GM23338 (cell line): ENCODE results near the gene ASAP2. TPM values are rescaled to one million over a fixed set of nuclear protein-coding genes. Genes with fewer than 3 reads are reported as not detected.
A peak's percentile ranks its signal among the peaks of the same experiment; 100 is the strongest.

ENCODE experiments used
- ATAC-seq: fragments of 200-7000 bp; cut with Tn5 transposase; 3 replicates; pipeline ENCODE4 v1.9.1; 2020
- DNase-seq: peaks from one replicate; pipeline ENCODE4 v3.0.0-alpha.2; 2015; ENCODE audit warnings: low spot score
- H2AFZ ChIP-seq: fragments of 200-600 bp; sonication (generic); 2 replicates; pipeline ENCODE4 v1.8.0; 2016; ENCODE audit warnings: antibody characterized with exemption, mild to moderate bottlenecking, moderate library complexity
- H3F3A ChIP-seq: fragments of 200-600 bp; sonication (generic); replicated peaks from 2 replicates; pipeline ENCODE4 v1.8.0; 2017; ENCODE audit warnings: antibody characterized with exemption, mixed run types, low read depth
- H3K27ac ChIP-seq: fragments of 200-600 bp; sonication (generic); 2 replicates; pipeline ENCODE4 v1.6.1; 2016; ENCODE audit warnings: low read depth
- H3K27me3 ChIP-seq: fragments of 200-600 bp; sonication (generic); 2 replicates; pipeline ENCODE4 v1.8.0; 2016; ENCODE audit warnings: mild to moderate bottlenecking, mixed run types, moderate library complexity; ENCODE audit not compliant: insufficient read depth
- H3K36me3 ChIP-seq: fragments of 200-600 bp; sonication (generic); 2 replicates; pipeline ENCODE4 v1.8.0; 2016; ENCODE audit warnings: mild to moderate bottlenecking; ENCODE audit not compliant: insufficient read depth
- H3K4me1 ChIP-seq: fragments of 200-600 bp; sonication (generic); 2 replicates; pipeline ENCODE4 v1.8.0; 2016; ENCODE audit warnings: mild to moderate bottlenecking, moderate library complexity; ENCODE audit not compliant: insufficient read depth
- H3K4me2 ChIP-seq: fragments of 200-600 bp; sonication (generic); 2 replicates; pipeline ENCODE4 v1.7.1; 2017; ENCODE audit warnings: mixed run types
- H3K4me3 ChIP-seq: fragments of 200-600 bp; sonication (generic); 2 replicates; pipeline ENCODE4 v1.6.1; 2016; ENCODE audit warnings: mixed run types
- H3K79me2 ChIP-seq: fragments of 200-600 bp; sonication (generic); replicated peaks from 2 replicates; pipeline ENCODE4 v1.8.0; 2017; ENCODE audit warnings: mild to moderate bottlenecking; ENCODE audit not compliant: insufficient read depth
- H3K9me2 ChIP-seq: fragments of 200-600 bp; sonication (generic); 2 replicates; pipeline ENCODE4 v1.8.0; 2017; ENCODE audit not compliant: insufficient read depth
- H4K20me1 ChIP-seq: fragments of 200-600 bp; sonication (generic); replicated peaks from 2 replicates; pipeline ENCODE4 v1.8.0; 2017; ENCODE audit warnings: mild to moderate bottlenecking; ENCODE audit not compliant: insufficient read depth
- H3K27ac Mint-ChIP-seq: 2 replicates; pipeline ENCODE4 v1.8.0; 2020; ENCODE audit warnings: inconsistent platforms, mild to moderate bottlenecking, moderate library complexity, mixed read lengths
- H3K27me3 Mint-ChIP-seq: 3 replicates; pipeline ENCODE4 v1.8.0; 2022; ENCODE audit warnings: low read depth, mild to moderate bottlenecking, moderate library complexity, mixed read lengths, inconsistent platforms; ENCODE audit not compliant: insufficient read depth, poor library complexity
- H3K36me3 Mint-ChIP-seq: 3 replicates; pipeline ENCODE4 v1.8.0; 2021; ENCODE audit warnings: low read depth, mild to moderate bottlenecking, inconsistent platforms, moderate library complexity, mixed read lengths
- H3K4me1 Mint-ChIP-seq: 3 replicates; pipeline ENCODE4 v1.8.0; 2020; ENCODE audit warnings: mild to moderate bottlenecking, inconsistent platforms, mixed read lengths
- H3K4me3 Mint-ChIP-seq: 3 replicates; pipeline ENCODE4 v1.8.0; 2021; ENCODE audit warnings: moderate library complexity, mild to moderate bottlenecking, inconsistent platforms, mixed read lengths
- H3K9me3 Mint-ChIP-seq: 3 replicates; pipeline ENCODE4 v1.8.0; 2020; ENCODE audit warnings: moderate library complexity, mild to moderate bottlenecking, inconsistent platforms, mixed read lengths
- CREB1 ChIP-seq: fragments of 250-450 bp; sonication (Bioruptor Pico); IDR thresholded peaks from 2 replicates; pipeline ENCODE4 v1.5.0; 2020; ENCODE audit warnings: low read depth, mild to moderate bottlenecking, moderate library complexity
- CTCF ChIP-seq, 2 experiments: fragments of 200-600 bp in 1 of 2; sonication (generic) in 1 of 2; conservative IDR thresholded peaks; 2 replicates each; pipeline versions ENCODE4 v1.5.1 to v1.6.1; 2016 to 2017; ENCODE audit warnings: antibody characterized with exemption in 2 of 2, low read depth in 2 of 2, mild to moderate bottlenecking in 2 of 2, moderate library complexity in 1 of 2
- ETS1 ChIP-seq: IDR thresholded peaks from 2 replicates; pipeline ENCODE4 v1.6.1; 2016; ENCODE audit warnings: antibody characterized with exemption
- EZH2phosphoT487 ChIP-seq: fragments of 200-600 bp; sonication (generic); IDR thresholded peaks from one replicate; pipeline ENCODE4 v1.8.1; 2018; ENCODE audit warnings: antibody characterized with exemption; ENCODE audit not compliant: unreplicated experiment
- JUNB ChIP-seq: IDR thresholded peaks from one replicate; pipeline ENCODE4 v1.6.1; 2016; ENCODE audit warnings: antibody characterized with exemption; ENCODE audit not compliant: unreplicated experiment
- NANOG ChIP-seq: IDR thresholded peaks from 2 replicates; pipeline ENCODE4 v1.6.1; 2016; ENCODE audit warnings: antibody characterized with exemption, borderline replicate concordance
- POLR2AphosphoS5 ChIP-seq: IDR thresholded peaks from 2 replicates; pipeline ENCODE4 v1.6.1; 2016; ENCODE audit warnings: antibody characterized with exemption, low read depth
- STAT1 ChIP-seq: IDR thresholded peaks from one replicate; pipeline ENCODE4 v1.6.1; 2016; ENCODE audit warnings: antibody characterized with exemption; ENCODE audit not compliant: unreplicated experiment
- ZNF114 ChIP-seq: fragments of 250-450 bp; sonication (Bioruptor Pico); IDR thresholded peaks from 2 replicates; pipeline ENCODE4 v1.5.0; 2020; ENCODE audit warnings: mild to moderate bottlenecking, moderate library complexity
- ZNF331 ChIP-seq: fragments of 250-450 bp; sonication (Bioruptor Pico); IDR thresholded peaks from 2 replicates; pipeline ENCODE4 v1.5.0; 2020; ENCODE audit warnings: low read depth, mild to moderate bottlenecking, moderate library complexity
- ZNF462 ChIP-seq: fragments of 250-450 bp; sonication (Bioruptor Pico); IDR thresholded peaks from 2 replicates; pipeline ENCODE4 v1.5.0; 2020; ENCODE audit warnings: mild to moderate bottlenecking, moderate library complexity
- polyA plus RNA-seq: library from polyadenylated mRNA; unstranded; fragments of >200 nt; fragmentation: Nextera tagmentation; extraction: Ambion mirVana; gene quantifications from 2 replicates; pipeline ENCODE4 v1.2.1, GENCODE V29; 2016
- total RNA-seq: library from RNA; depleted of rRNA; stranded (reverse); fragments of >200 nt; shearing (Covaris generic); gene quantifications from 2 replicates; pipeline ENCODE4 v1.2.3, GENCODE V29; 2014

ASAP2 gene
- total and polyA plus RNA-seq, 2 experiments from 2014 or later, result 2.6 to 15.6 TPM

- peaks cover 12% of the 10 kb centered on the region for H3K27me3 Mint-ChIP-seq
- peaks cover 32% of the 10 kb centered on the region for H3K27me3 ChIP-seq
- peaks cover 6% of the 10 kb centered on the region for H3K79me2 ChIP-seq
- ATAC-seq (no peak), DNase-seq (no peak)
- peaks cover 18% of the 10 kb centered on the region for H3K4me1 ChIP-seq
- no peaks in the 10 kb centered on the region for H3K9me2 ChIP-seq
- no peak overlapping the region for H3K4me3 Mint-ChIP-seq
- H3K4me3 ChIP-seq, result no peak overlapping the region
- H3K4me1 Mint-ChIP-seq, result peaks cover 26% of the 10 kb centered on the region
- no peak overlapping the region for H3K27ac ChIP-seq
- H2AFZ ChIP-seq, result no peak overlapping the region
- H3K4me2 ChIP-seq, result no peak overlapping the region
- TF ChIP-seq ETS1 (no peak), CTCF (conservative IDR thresholded peaks at IDR 0.05; ENCODE audit: low read depth in 2 of 2) (no peak), ZNF114 (CRISPR knock-in tag) (no peak), ZNF331 (no peak), STAT1 (no peak), JUNB (no peak), NANOG (no peak), POLR2AphosphoS5 (no peak)
- H3K9me3 Mint-ChIP-seq, result no peaks in the 10 kb centered on the region
- H3K27ac Mint-ChIP-seq, result no peak overlapping the region
- H3K36me3 ChIP-seq, result no peaks in the 10 kb centered on the region
- 0 out of 2 replicates have a peak, but pooled peaks cover 3% of the 10 kb centered on the region for H3F3A ChIP-seq
- peaks cover 6% of the 10 kb centered on the region for H4K20me1 ChIP-seq
- H3K36me3 Mint-ChIP-seq, result no peaks in the 10 kb centered on the region
These were observed 2.7 kb upstream of the ASAP2 start for GRCh38 chr2:9203876-9204275.

- Histone ChIP-seq H3K27me3 (peaks cover 35% of the 10 kb centered on the region), H3K9me2 (no peaks in the 10 kb centered on the region), H3F3A (0 out of 2 replicates have a peak, but pooled peaks cover 3% of the 10 kb centered on the region), H3K4me3 (0 out of 2 replicates have a peak overlapping the region, but pooled peaks have one; percentile 78), H3K36me3 (no peaks in the 10 kb centered on the region), H3K4me1 (peaks cover 22% of the 10 kb centered on the region), H3K4me2 (peak overlapping the region; percentile 78), H3K79me2 (peaks cover 17% of the 10 kb centered on the region), H3K27ac (no peak overlapping the region), H2AFZ (no peak overlapping the region), H4K20me1 (peaks cover 10% of the 10 kb centered on the region)
- ATAC-seq (no peak), DNase-seq (no peak)
- Mint-ChIP-seq H3K9me3 (no peaks in the 10 kb centered on the region), H3K27ac (no peak overlapping the region), H3K4me3 (peak overlapping the region; percentile 83; the same call in 2 of the 3 replicates), H3K4me1 (peaks cover 28% of the 10 kb centered on the region), H3K27me3 (peaks cover 10% of the 10 kb centered on the region), H3K36me3 (peaks cover 2% of the 10 kb centered on the region; the same call in 1 of the 3 replicates)
- TF ChIP-seq CREB1 (CRISPR knock-in tag), result no peak
- no peak for TF ChIP-seq ZNF114 (CRISPR knock-in tag)
- TF ChIP-seq STAT1, result no peak
- TF ChIP-seq POLR2AphosphoS5, result no peak
- no peak for TF ChIP-seq JUNB
- no peak for TF ChIP-seq CTCF (conservative IDR thresholded peaks at IDR 0.05; ENCODE audit: low read depth in 2 of 2)
- no peak for TF ChIP-seq ZNF462 (CRISPR knock-in tag)
- TF ChIP-seq EZH2phosphoT487, result no peak
These were observed 1.7 kb upstream of the ASAP2 start for GRCh38 chr2:9204939-9205338.
